K562 (cell line): ENCODE results near the gene MAP3K14. TPM values are rescaled to one million over a fixed set of nuclear protein-coding genes. Genes with fewer than 3 reads are reported as not detected.

Source experiments
- BRCA1 ChIP-seq, 2 experiments: fragments of 450-650 bp in 1 of 2; sonication (generic) in 1 of 2; formaldehyde crosslinking in 1 of 2; IDR thresholded peaks; 2 replicates each; pipeline versions ENCODE4 v1.5.0 to v1.6.1; 2017 to 2020; ENCODE audit warnings: mild to moderate bottlenecking in 1 of 2, missing genetic modification reagents in 1 of 2
- HDAC2 ChIP-seq: fragments of 450-650 bp; IDR thresholded peaks from 2 replicates; pipeline ENCODE4 v1.6.1; 2016; ENCODE audit warnings: mild to moderate bottlenecking
- MXI1 ChIP-seq: IDR thresholded peaks from 2 replicates; pipeline ENCODE4 v1.6.1; 2011; ENCODE audit warnings: low read depth, mild to moderate bottlenecking, improper control_type of control experiment, low read length
- NFXL1 ChIP-seq: fragments of 450-650 bp; formaldehyde crosslinking; IDR thresholded peaks from 2 replicates; pipeline ENCODE4 v1.4.0; 2021; ENCODE audit warnings: mild to moderate bottlenecking
- POLR2AphosphoS5 ChIP-seq: IDR thresholded peaks from 2 replicates; pipeline ENCODE4 v1.6.1; 2011; ENCODE audit warnings: mild to moderate bottlenecking, low read depth, low read length, moderate library complexity; ENCODE audit not compliant: control insufficient read depth, insufficient read depth
- POLR2G ChIP-seq: fragments of 200-400 bp; formaldehyde crosslinking; IDR thresholded peaks from 2 replicates; pipeline ENCODE4 v1.6.1; 2017; ENCODE audit warnings: low read depth, mild to moderate bottlenecking, antibody characterized with exemption, low read length, moderate library complexity
- RBFOX2 ChIP-seq: fragments of 200-400 bp; formaldehyde crosslinking; IDR thresholded peaks from 2 replicates; pipeline ENCODE4 v1.6.1; 2017; ENCODE audit warnings: low read depth, mild to moderate bottlenecking, low read length, moderate library complexity
- SRSF9 ChIP-seq: fragments of 200-400 bp; formaldehyde crosslinking; IDR thresholded peaks from 2 replicates; pipeline ENCODE4 v1.6.1; 2017; ENCODE audit warnings: low read depth, low read length, borderline replicate concordance
- TAF15 ChIP-seq: fragments of 200-400 bp; formaldehyde crosslinking; IDR thresholded peaks from 2 replicates; pipeline ENCODE4 v1.6.1; 2017; ENCODE audit warnings: mild to moderate bottlenecking, low read depth, low read length, moderate library complexity
- YY1 ChIP-seq, 3 experiments: IDR thresholded peaks; 2 replicates each; pipeline ENCODE4 v1.6.1; 2011; ENCODE audit warnings: low read length in 2 of 3, mild to moderate bottlenecking in 2 of 3, moderate library complexity in 2 of 3, borderline replicate concordance in 1 of 3, control low read depth in 1 of 3, low read depth in 1 of 3; ENCODE audit not compliant: insufficient read depth in 3 of 3, insufficient replicate concordance in 2 of 3, control insufficient read depth in 1 of 3, insufficient read length in 1 of 3; ENCODE audit errors: extremely low read depth in 1 of 3
- ZNF212 ChIP-seq: fragments of 450-650 bp; formaldehyde crosslinking; IDR thresholded peaks from 2 replicates; pipeline ENCODE4 v1.4.0; 2020; ENCODE audit warnings: mild to moderate bottlenecking
- ZNF699 ChIP-seq: fragments of 250-450 bp; sonication (Bioruptor Pico); IDR thresholded peaks from 2 replicates; pipeline ENCODE4 v1.8.0; 2021; ENCODE audit warnings: mild to moderate bottlenecking, moderate library complexity; ENCODE audit not compliant: insufficient replicate concordance
- polyA plus RNA-seq, 8 experiments: library from polyadenylated mRNA; depleted of rRNA in 4 of 8; stranded (reverse) in 5 of 8; unstranded in 3 of 8; fragments of >200 nt; fragmentation: Nextera tagmentation in 2 of 8; fragmentation: Illumina TruSeq in 1 of 8; extraction: Ambion mirVana in 2 of 8; extraction: Trizol in 1 of 8; gene quantifications; 2 replicates each; pipeline versions ENCODE4 v1.2.1 to v1.2.3, GENCODE V29; 2011 to 2014; ENCODE audit warnings: inconsistent platforms in 1 of 8, missing spikeins in 1 of 8
- total RNA-seq, 7 experiments: library from RNA; depleted of rRNA in 6 of 7; stranded (reverse); fragments of >200 nt in 6 of 7; fragmentation: Illumina TruSeq in 2 of 7; extraction: Trizol in 2 of 7; gene quantifications; 2 replicates each; pipeline versions ENCODE4 v1.2.1 to v1.2.3, GENCODE V29; 2011 to 2021; ENCODE audit warnings: low replicate concordance in 1 of 7
- TF ChIP-seq, protein P1 (sequence below), 2 experiments: fragments of 150-350 bp in 1 of 2; IDR thresholded peaks; 2 replicates each; pipeline ENCODE4 v1.6.1; 2012 to 2016; ENCODE audit warnings: low read depth in 2 of 2, low read length in 2 of 2, mild to moderate bottlenecking in 1 of 2, moderate library complexity in 1 of 2
- TF ChIP-seq, protein P2 (sequence below): fragments of 150-350 bp; IDR thresholded peaks from 2 replicates; pipeline ENCODE4 v1.6.1; 2014; ENCODE audit warnings: low read depth, mild to moderate bottlenecking, low read length, borderline replicate concordance
- TF ChIP-seq, protein P3 (sequence below): fragments of 450-650 bp; IDR thresholded peaks from 2 replicates; pipeline ENCODE4 v1.7.0; 2016; ENCODE audit warnings: borderline replicate concordance

The MAP3K14 gene
- total and polyA plus RNA-seq, 9 of the 15 experiments (the other 6 are each of a cell fraction or from before 2014, with no cell fraction given), result 0.45 to 8.7 (median 3.2) TPM

DNA sequence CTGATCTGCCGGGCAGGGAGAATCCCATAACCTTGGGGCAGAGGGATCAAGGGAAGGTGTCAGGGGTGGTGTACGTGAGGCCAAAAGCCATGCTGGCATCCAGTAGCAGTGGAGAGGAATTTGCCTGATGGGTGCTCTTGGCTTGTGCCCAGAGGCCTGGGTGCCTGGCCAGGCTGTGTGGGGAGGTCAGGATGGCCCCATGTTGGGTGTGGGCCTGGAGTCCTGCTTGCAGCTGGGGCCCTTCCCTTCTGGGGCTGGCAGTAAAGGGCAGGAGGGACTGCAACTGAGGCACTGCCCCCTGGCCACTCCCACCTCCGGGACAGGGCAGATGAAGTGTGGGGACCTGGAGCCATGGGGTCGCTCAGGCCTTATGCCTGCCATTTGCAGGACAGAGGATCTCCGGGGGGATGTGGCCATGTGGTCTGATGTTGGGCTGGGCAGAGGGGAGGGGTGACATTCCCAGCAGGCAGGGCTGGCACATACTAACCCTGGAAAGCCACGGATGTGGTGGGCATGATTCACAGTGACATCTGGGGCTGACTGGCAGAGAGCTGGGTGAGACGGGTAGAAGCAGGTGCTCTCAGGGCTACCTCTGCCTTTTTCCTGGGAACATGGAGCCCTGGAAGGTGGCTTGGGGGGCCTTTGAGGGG is 91.6 kb downstream of the MAP3K14 start (continued):
- TF ChIP-seq, protein P1, sequence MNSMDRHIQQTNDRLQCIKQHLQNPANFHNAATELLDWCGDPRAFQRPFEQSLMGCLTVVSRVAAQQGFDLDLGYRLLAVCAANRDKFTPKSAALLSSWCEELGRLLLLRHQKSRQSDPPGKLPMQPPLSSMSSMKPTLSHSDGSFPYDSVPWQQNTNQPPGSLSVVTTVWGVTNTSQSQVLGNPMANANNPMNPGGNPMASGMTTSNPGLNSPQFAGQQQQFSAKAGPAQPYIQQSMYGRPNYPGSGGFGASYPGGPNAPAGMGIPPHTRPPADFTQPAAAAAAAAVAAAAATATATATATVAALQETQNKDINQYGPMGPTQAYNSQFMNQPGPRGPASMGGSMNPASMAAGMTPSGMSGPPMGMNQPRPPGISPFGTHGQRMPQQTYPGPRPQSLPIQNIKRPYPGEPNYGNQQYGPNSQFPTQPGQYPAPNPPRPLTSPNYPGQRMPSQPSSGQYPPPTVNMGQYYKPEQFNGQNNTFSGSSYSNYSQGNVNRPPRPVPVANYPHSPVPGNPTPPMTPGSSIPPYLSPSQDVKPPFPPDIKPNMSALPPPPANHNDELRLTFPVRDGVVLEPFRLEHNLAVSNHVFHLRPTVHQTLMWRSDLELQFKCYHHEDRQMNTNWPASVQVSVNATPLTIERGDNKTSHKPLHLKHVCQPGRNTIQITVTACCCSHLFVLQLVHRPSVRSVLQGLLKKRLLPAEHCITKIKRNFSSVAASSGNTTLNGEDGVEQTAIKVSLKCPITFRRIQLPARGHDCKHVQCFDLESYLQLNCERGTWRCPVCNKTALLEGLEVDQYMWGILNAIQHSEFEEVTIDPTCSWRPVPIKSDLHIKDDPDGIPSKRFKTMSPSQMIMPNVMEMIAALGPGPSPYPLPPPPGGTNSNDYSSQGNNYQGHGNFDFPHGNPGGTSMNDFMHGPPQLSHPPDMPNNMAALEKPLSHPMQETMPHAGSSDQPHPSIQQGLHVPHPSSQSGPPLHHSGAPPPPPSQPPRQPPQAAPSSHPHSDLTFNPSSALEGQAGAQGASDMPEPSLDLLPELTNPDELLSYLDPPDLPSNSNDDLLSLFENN (IDR thresholded peaks at IDR 0.05; ENCODE audit: low read depth in 2 of 2, low read length in 2 of 2), result no peak
- TF ChIP-seq MXI1, result no peak
- TF ChIP-seq POLR2G, result peak; percentile 46; the same call in 1 of the 2 replicates
- TF ChIP-seq YY1 (IDR thresholded peaks at IDR 0.05; ENCODE audit: borderline replicate concordance in 1 of 3, control insufficient read depth in 1 of 3, extremely low read depth in 1 of 3, insufficient read depth in 3 of 3, insufficient read length in 1 of 3, insufficient replicate concordance in 2 of 3, low read depth in 1 of 3, low read length in 2 of 3), result peak in 1 of 3 experiments; percentile 11
- TF ChIP-seq, protein P2, sequence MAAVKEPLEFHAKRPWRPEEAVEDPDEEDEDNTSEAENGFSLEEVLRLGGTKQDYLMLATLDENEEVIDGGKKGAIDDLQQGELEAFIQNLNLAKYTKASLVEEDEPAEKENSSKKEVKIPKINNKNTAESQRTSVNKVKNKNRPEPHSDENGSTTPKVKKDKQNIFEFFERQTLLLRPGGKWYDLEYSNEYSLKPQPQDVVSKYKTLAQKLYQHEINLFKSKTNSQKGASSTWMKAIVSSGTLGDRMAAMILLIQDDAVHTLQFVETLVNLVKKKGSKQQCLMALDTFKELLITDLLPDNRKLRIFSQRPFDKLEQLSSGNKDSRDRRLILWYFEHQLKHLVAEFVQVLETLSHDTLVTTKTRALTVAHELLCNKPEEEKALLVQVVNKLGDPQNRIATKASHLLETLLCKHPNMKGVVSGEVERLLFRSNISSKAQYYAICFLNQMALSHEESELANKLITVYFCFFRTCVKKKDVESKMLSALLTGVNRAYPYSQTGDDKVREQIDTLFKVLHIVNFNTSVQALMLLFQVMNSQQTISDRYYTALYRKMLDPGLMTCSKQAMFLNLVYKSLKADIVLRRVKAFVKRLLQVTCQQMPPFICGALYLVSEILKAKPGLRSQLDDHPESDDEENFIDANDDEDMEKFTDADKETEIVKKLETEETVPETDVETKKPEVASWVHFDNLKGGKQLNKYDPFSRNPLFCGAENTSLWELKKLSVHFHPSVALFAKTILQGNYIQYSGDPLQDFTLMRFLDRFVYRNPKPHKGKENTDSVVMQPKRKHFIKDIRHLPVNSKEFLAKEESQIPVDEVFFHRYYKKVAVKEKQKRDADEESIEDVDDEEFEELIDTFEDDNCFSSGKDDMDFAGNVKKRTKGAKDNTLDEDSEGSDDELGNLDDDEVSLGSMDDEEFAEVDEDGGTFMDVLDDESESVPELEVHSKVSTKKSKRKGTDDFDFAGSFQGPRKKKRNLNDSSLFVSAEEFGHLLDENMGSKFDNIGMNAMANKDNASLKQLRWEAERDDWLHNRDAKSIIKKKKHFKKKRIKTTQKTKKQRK, result no peak
- no peak for TF ChIP-seq ZNF699
- no peak for TF ChIP-seq HDAC2
- TF ChIP-seq RBFOX2, result peak; percentile 35; the same call in 1 of the 2 replicates
- TF ChIP-seq, protein P3, sequence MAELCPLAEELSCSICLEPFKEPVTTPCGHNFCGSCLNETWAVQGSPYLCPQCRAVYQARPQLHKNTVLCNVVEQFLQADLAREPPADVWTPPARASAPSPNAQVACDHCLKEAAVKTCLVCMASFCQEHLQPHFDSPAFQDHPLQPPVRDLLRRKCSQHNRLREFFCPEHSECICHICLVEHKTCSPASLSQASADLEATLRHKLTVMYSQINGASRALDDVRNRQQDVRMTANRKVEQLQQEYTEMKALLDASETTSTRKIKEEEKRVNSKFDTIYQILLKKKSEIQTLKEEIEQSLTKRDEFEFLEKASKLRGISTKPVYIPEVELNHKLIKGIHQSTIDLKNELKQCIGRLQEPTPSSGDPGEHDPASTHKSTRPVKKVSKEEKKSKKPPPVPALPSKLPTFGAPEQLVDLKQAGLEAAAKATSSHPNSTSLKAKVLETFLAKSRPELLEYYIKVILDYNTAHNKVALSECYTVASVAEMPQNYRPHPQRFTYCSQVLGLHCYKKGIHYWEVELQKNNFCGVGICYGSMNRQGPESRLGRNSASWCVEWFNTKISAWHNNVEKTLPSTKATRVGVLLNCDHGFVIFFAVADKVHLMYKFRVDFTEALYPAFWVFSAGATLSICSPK, result no peak
- no peak for TF ChIP-seq BRCA1 (IDR thresholded peaks at IDR 0.05)
- 0 out of 2 replicates have a peak, but pooled peaks have one; percentile 65 for TF ChIP-seq BRCA1 (CRISPR knock-in tag; IDR thresholded peaks at IDR 0.05)
- no peak for TF ChIP-seq ZNF212 (CRISPR knock-in tag)
- no peak for TF ChIP-seq SRSF9
- TF ChIP-seq POLR2AphosphoS5, result no peak
- no peak for TF ChIP-seq TAF15
- no peak for TF ChIP-seq NFXL1
